Astrocyte (in vitro differentiated cells and primary cell): ENCODE results near the gene SEC14L3. TPM values are rescaled to one million over a fixed set of nuclear protein-coding genes. Genes with fewer than 3 reads are reported as not detected.
"Not testable (repeated sequence)": the region's sequence is repeated elsewhere in the genome, so short reads cannot be mapped to it uniquely, and the experiment has no call there.

Experiments
- DNase-seq: peaks from one replicate; pipeline ENCODE4 v3.0.0-alpha.2; 2010; ENCODE audit warnings: low read depth
- FAIRE-seq: peaks from 2 replicates; lab custom pipeline; 2011; peaks lifted over from hg19 to GRCh38; lab: Jason Lieb, UNC
- H2AFZ ChIP-seq: 2 replicates; pipeline ENCODE4 v1.6.0; 2012; ENCODE audit warnings: low read depth, low read length, inconsistent platforms
- H3K27ac ChIP-seq: 2 replicates; pipeline ENCODE4 v1.5.1; 2011; ENCODE audit warnings: low read depth, low read length, inconsistent platforms
- H3K27me3 ChIP-seq: 2 replicates; pipeline ENCODE4 v1.6.0; 2011; ENCODE audit warnings: low read length, inconsistent platforms; ENCODE audit not compliant: insufficient read depth
- H3K36me3 ChIP-seq: 2 replicates; pipeline ENCODE4 v1.5.1; 2011; ENCODE audit warnings: low read length, inconsistent platforms; ENCODE audit not compliant: insufficient read depth
- H3K4me1 ChIP-seq: 2 replicates; pipeline ENCODE4 v1.5.1; 2011; ENCODE audit warnings: low read length, inconsistent platforms; ENCODE audit not compliant: insufficient read depth
- H3K4me2 ChIP-seq: 2 replicates; pipeline ENCODE4 v1.6.0; 2012; ENCODE audit warnings: low read length, inconsistent platforms
- H3K4me3 ChIP-seq: 2 replicates; pipeline ENCODE4 v1.5.1; 2011; ENCODE audit warnings: low read depth, mild to moderate bottlenecking, low read length, inconsistent platforms; ENCODE audit not compliant: insufficient read depth
- H3K79me2 ChIP-seq: 2 replicates; pipeline ENCODE4 v1.6.0; 2012; ENCODE audit warnings: mild to moderate bottlenecking, low read length, inconsistent platforms; ENCODE audit not compliant: insufficient read depth
- H3K9ac ChIP-seq: 2 replicates; pipeline ENCODE4 v1.6.0; 2012; ENCODE audit warnings: mild to moderate bottlenecking, low read length, inconsistent platforms
- H3K9me3 ChIP-seq: 2 replicates; pipeline ENCODE4 v1.5.1; 2012; ENCODE audit warnings: low read depth, mild to moderate bottlenecking, low read length, inconsistent platforms; ENCODE audit not compliant: insufficient read depth
- H4K20me1 ChIP-seq: 2 replicates; pipeline ENCODE4 v1.6.0; 2012; ENCODE audit warnings: low read length, inconsistent platforms; ENCODE audit not compliant: insufficient read depth
- H3K27ac Mint-ChIP-seq: one replicate; pipeline ENCODE4 v1.8.0; 2021; ENCODE audit warnings: mild to moderate bottlenecking, mixed read lengths; ENCODE audit not compliant: unreplicated experiment
- H3K27me3 Mint-ChIP-seq: one replicate; pipeline ENCODE4 v1.8.0; 2021; ENCODE audit warnings: low read depth, mixed read lengths; ENCODE audit not compliant: unreplicated experiment
- H3K36me3 Mint-ChIP-seq: one replicate; pipeline ENCODE4 v1.8.0; 2021; ENCODE audit warnings: low read depth, mixed read lengths; ENCODE audit not compliant: unreplicated experiment
- H3K4me1 Mint-ChIP-seq: one replicate; pipeline ENCODE4 v1.8.0; 2021; ENCODE audit warnings: low read depth, mixed read lengths; ENCODE audit not compliant: unreplicated experiment
- H3K4me3 Mint-ChIP-seq: one replicate; pipeline ENCODE4 v1.8.0; 2021; ENCODE audit warnings: mild to moderate bottlenecking, moderate library complexity, mixed read lengths; ENCODE audit not compliant: unreplicated experiment
- H3K9me3 Mint-ChIP-seq: one replicate; pipeline ENCODE4 v1.8.0; 2021; ENCODE audit warnings: mild to moderate bottlenecking, mixed read lengths; ENCODE audit not compliant: unreplicated experiment
- CTCF ChIP-seq: IDR thresholded peaks from 2 replicates; pipeline ENCODE4 v1.5.1; 2011; ENCODE audit warnings: low read depth, mild to moderate bottlenecking, inconsistent platforms, low read length, moderate library complexity; ENCODE audit not compliant: insufficient read depth
- EZH2 ChIP-seq: IDR thresholded peaks from 2 replicates; pipeline ENCODE4 v1.6.1; 2012; ENCODE audit warnings: mild to moderate bottlenecking, low read length, inconsistent platforms; ENCODE audit not compliant: insufficient read depth
- total RNA-seq: library from RNA; stranded (reverse); gene quantifications from 2 replicates; pipeline ENCODE4 v1.2.1, GENCODE V29; 2021

SEC14L3 gene
- total RNA-seq, 1 donor from 2014 or later = not detected

DNA sequence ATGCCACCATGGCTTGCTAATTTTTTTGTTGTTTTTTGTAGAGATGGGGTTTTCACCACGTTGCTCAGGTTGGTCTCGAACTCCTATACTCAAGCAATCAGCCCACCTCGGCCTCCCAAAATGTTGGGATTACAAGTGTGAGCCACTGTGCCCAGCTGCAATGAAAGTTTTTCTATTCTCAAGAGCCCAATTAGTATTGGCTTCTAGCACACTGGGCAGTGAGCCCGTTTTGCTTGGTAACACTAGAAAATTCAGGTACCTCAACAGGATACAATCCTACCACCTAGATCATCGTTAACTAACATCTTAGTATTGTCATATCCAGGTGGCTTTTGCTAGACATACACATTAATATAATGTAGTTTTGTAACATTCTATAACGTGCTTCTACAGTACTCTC is 19.0 kb downstream of the SEC14L3 start:
- H3K4me2 ChIP-seq = no peak overlapping the region
- TF ChIP-seq CTCF (no peak), EZH2 (no peak)
- H4K20me1 ChIP-seq = no peaks in the 10 kb centered on the region
- H3K9ac ChIP-seq = no peak overlapping the region
- no peak for FAIRE-seq
- Mint-ChIP-seq H3K9me3 (no peaks in the 10 kb centered on the region), H3K36me3 (no peaks in the 10 kb centered on the region), H3K4me3 (no peak overlapping the region), H3K27ac (no peak overlapping the region), H3K4me1 (no peaks in the 10 kb centered on the region), H3K27me3 (peaks cover 15% of the 10 kb centered on the region)
- no peak for DNase-seq
- H3K27ac ChIP-seq = no peak overlapping the region
- H2AFZ ChIP-seq = no peak overlapping the region
- H3K27me3 ChIP-seq = no peaks in the 10 kb centered on the region
- H3K9me3 ChIP-seq = peaks cover 3% of the 10 kb centered on the region
- H3K79me2 ChIP-seq = no peaks in the 10 kb centered on the region
- no peak overlapping the region for H3K4me3 ChIP-seq
- H3K36me3 ChIP-seq = no peaks in the 10 kb centered on the region
- H3K4me1 ChIP-seq = no peaks in the 10 kb centered on the region

DNA sequence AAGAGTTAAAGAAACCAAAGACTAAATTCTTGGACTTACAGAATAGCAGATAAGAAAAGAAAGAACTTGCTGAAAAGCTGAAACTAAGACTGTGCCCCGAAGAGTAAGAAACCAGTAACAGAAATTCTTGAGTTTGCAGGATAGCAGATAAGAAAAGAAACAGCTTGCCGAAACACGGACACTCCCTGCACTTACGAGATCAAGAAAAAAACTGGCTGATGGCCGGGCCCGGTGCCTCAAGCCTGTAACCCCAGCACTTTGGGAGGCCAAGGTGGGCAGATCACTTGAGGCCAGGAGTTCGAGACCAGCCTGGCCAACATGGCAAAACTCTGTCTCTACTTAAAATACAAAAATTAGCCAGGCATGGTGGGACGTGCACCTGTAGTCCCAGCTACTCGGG is 20.3 kb downstream of the SEC14L3 start:
- H3K4me1 Mint-ChIP-seq, H3K36me3 Mint-ChIP-seq, H4K20me1 ChIP-seq, H3K27ac Mint-ChIP-seq, H3K79me2 ChIP-seq, H3K9ac ChIP-seq, H3K9me3 Mint-ChIP-seq, H3K4me2 ChIP-seq, H3K4me1 ChIP-seq, H3K4me3 ChIP-seq, H3K4me3 Mint-ChIP-seq, H3K27ac ChIP-seq, H3K36me3 ChIP-seq, H3K9me3 ChIP-seq, H2AFZ ChIP-seq, H3K27me3 ChIP-seq, DNase-seq, FAIRE-seq: not testable (repeated sequence)
- peaks cover 12% of the 10 kb centered on the region for H3K27me3 Mint-ChIP-seq

- H3K9ac ChIP-seq = no peak overlapping the region
- no peak overlapping the region for H3K27ac ChIP-seq
- no peaks in the 10 kb centered on the region for H3K27me3 ChIP-seq
- Mint-ChIP-seq H3K27me3 (peaks cover 9% of the 10 kb centered on the region), H3K36me3 (no peaks in the 10 kb centered on the region), H3K4me3 (no peak overlapping the region), H3K9me3 (no peaks in the 10 kb centered on the region), H3K27ac (no peak overlapping the region), H3K4me1 (peaks cover 5% of the 10 kb centered on the region)
- H3K36me3 ChIP-seq = no peaks in the 10 kb centered on the region
- no peaks in the 10 kb centered on the region for H4K20me1 ChIP-seq
- no peaks in the 10 kb centered on the region for H3K9me3 ChIP-seq
- FAIRE-seq = no peak
- no peaks in the 10 kb centered on the region for H3K79me2 ChIP-seq
- no peak for TF ChIP-seq EZH2
- no peak for TF ChIP-seq CTCF
- H3K4me3 ChIP-seq = no peak overlapping the region
- H2AFZ ChIP-seq = no peak overlapping the region
- no peak overlapping the region for H3K4me2 ChIP-seq
- H3K4me1 ChIP-seq = peaks cover 5% of the 10 kb centered on the region
- DNase-seq = no peak
Observed at GRCh38 chr22:30447656-30448055, 24.2 kb downstream of the SEC14L3 start.
